Neural cell (in vitro differentiated cells): ENCODE results near the gene HS6ST1. TPM values are rescaled to one million over a fixed set of nuclear protein-coding genes. Genes with fewer than 3 reads are reported as not detected.

Experiments used
- H2AFZ ChIP-seq: fragments of 200-600, 300-800 bp; sonication (generic), shearing (Covaris generic); 2 replicates; pipeline ENCODE4 v1.6.0; 2014; ENCODE audit warnings: low read depth, mild to moderate bottlenecking, antibody characterized with exemption, low read length, moderate library complexity
- H3F3A ChIP-seq: fragments of 200-600 bp; shearing (Covaris generic); 2 replicates; pipeline ENCODE4 v1.6.1; 2016; ENCODE audit warnings: mild to moderate bottlenecking, moderate library complexity, mixed read lengths, antibody characterized with exemption, low read length; ENCODE audit not compliant: insufficient read depth, poor library complexity, severe bottlenecking
- H3K27ac ChIP-seq: fragments of 200-600, 300-800 bp; sonication (generic), shearing (Covaris generic); 2 replicates; pipeline ENCODE4 v1.5.1; 2014; ENCODE audit warnings: mild to moderate bottlenecking, low read length, moderate library complexity
- H3K27me3 ChIP-seq: fragments of 300-800, 200-600 bp; sonication (generic), shearing (Covaris generic); 2 replicates; pipeline ENCODE4 v1.6.0; 2014; ENCODE audit warnings: mild to moderate bottlenecking, low read depth, low read length, moderate library complexity; ENCODE audit not compliant: insufficient read depth
- H3K36me3 ChIP-seq: fragments of 300-800, 200-600 bp; sonication (generic), shearing (Covaris generic); 2 replicates; pipeline ENCODE4 v1.5.1; 2014; ENCODE audit warnings: mild to moderate bottlenecking, antibody characterized with exemption, low read length, moderate library complexity; ENCODE audit not compliant: insufficient read depth
- H3K4me2 ChIP-seq: fragments of 300-800, 200-600 bp; sonication (generic), shearing (Covaris generic); 2 replicates; pipeline ENCODE4 v1.6.0; 2014; ENCODE audit warnings: mild to moderate bottlenecking, low read length
- H3K4me3 ChIP-seq: fragments of 300-800, 200-600 bp; sonication (generic), shearing (Covaris generic); 2 replicates; pipeline ENCODE4 v1.5.1; 2014; ENCODE audit warnings: mild to moderate bottlenecking, low read length, moderate library complexity
- H3K79me2 ChIP-seq: fragments of 200-600 bp; shearing (Covaris generic); replicated peaks from 2 replicates; pipeline ENCODE4 v1.6.0; 2014; ENCODE audit warnings: mild to moderate bottlenecking, low read length, moderate library complexity; ENCODE audit not compliant: insufficient read depth
- H3K9ac ChIP-seq: fragments of 300-800, 200-600 bp; sonication (generic), shearing (Covaris generic); 2 replicates; pipeline ENCODE4 v1.6.1; 2016; ENCODE audit warnings: mild to moderate bottlenecking, low read length, mixed read lengths
- H3K9me2 ChIP-seq: fragments of 200-600 bp; shearing (Covaris generic); 2 replicates; pipeline ENCODE4 v1.6.1; 2016; ENCODE audit warnings: mild to moderate bottlenecking, low read length, mixed read lengths; ENCODE audit not compliant: insufficient read depth
- H3K9me3 ChIP-seq: fragments of 200-600, 300-800 bp; sonication (generic), shearing (Covaris generic); 2 replicates; pipeline ENCODE4 v1.6.1; 2016; ENCODE audit warnings: mild to moderate bottlenecking, mixed run types, low read length, moderate library complexity, mixed read lengths
- H4K20me1 ChIP-seq: fragments of 200-600 bp; shearing (Covaris generic); 2 replicates; pipeline ENCODE4 v1.6.1; 2016; ENCODE audit warnings: mild to moderate bottlenecking, mixed run types; ENCODE audit not compliant: insufficient read depth
- EP300 ChIP-seq: fragments of 450-650 bp; conservative IDR thresholded peaks from 2 replicates; pipeline ENCODE4 v1.6.1; 2014; ENCODE audit warnings: antibody characterized with exemption, mild to moderate bottlenecking, moderate library complexity; ENCODE audit not compliant: poor library complexity, severe bottlenecking
- EZH2 ChIP-seq: fragments of 200-600, 300-800 bp; shearing (Covaris generic), sonication (generic); IDR thresholded peaks from 2 replicates; pipeline ENCODE4 v1.6.1; 2014; ENCODE audit warnings: antibody characterized with exemption, low read length, borderline replicate concordance, mild to moderate bottlenecking; ENCODE audit not compliant: insufficient read depth, poor library complexity, severe bottlenecking
- MXI1 ChIP-seq: fragments of 450-650 bp; conservative IDR thresholded peaks from 2 replicates; pipeline ENCODE4 v1.6.1; 2014; ENCODE audit warnings: antibody characterized with exemption, mild to moderate bottlenecking; ENCODE audit not compliant: poor library complexity, severe bottlenecking
- POLR2AphosphoS5 ChIP-seq: IDR thresholded peaks from 2 replicates; pipeline ENCODE4 v1.6.1; 2012
- RAD21 ChIP-seq: fragments of 450-650 bp; conservative IDR thresholded peaks from 2 replicates; pipeline ENCODE4 v1.6.1; 2014; ENCODE audit warnings: antibody characterized with exemption, mild to moderate bottlenecking, moderate library complexity
- SMC3 ChIP-seq: fragments of 450-650 bp; conservative IDR thresholded peaks from 2 replicates; pipeline ENCODE4 v1.6.1; 2014; ENCODE audit warnings: antibody characterized with exemption, mild to moderate bottlenecking, moderate library complexity; ENCODE audit not compliant: poor library complexity
- TAF1 ChIP-seq: IDR thresholded peaks from 2 replicates; pipeline ENCODE4 v1.6.1; 2012; ENCODE audit warnings: low read depth
- polyA plus RNA-seq: library from polyadenylated mRNA; depleted of rRNA; stranded (reverse); fragments of >200 nt; gene quantifications from 2 replicates; pipeline ENCODE4 v1.2.3, GENCODE V29; 2014
- TF ChIP-seq, protein P1 (sequence below): IDR thresholded peaks from 2 replicates; pipeline ENCODE4 v1.6.1; 2012; ENCODE audit warnings: borderline replicate concordance
- TF ChIP-seq, protein P2 (sequence below): fragments of 450-650 bp; IDR thresholded peaks from 2 replicates; pipeline ENCODE4 v1.5.1; 2014; ENCODE audit warnings: antibody characterized with exemption, mild to moderate bottlenecking, moderate library complexity; ENCODE audit not compliant: poor library complexity, severe bottlenecking

Gene HS6ST1
- polyA plus RNA-seq, 1 donor from 2014 or later, result 44.1 TPM

DNA sequence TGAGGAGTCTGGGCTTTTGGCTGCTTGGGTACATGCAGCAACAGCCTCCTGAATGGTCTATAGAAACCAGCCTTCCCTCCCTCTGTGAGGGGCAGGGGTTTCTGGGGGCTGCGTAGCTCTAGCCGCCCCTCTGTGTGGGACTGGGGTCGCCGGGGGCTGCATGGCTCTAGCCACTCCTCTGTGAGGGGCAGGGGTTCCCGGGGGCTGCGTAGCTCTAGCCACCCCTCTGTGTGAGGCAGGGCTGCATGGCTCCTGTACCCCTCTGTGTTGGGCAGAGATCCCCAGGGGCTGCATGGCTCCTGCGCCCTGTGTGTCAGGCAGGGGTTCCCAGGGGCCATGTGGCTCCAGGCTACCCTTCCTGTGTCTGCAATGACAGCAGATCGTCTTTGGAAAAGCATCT is 17.6 kb downstream of the HS6ST1 start:
- Histone ChIP-seq H3K36me3 (no peaks in the 10 kb centered on the region), H4K20me1 (no peaks in the 10 kb centered on the region), H3K27ac (no peak overlapping the region), H3K27me3 (no peaks in the 10 kb centered on the region), H3K79me2 (peaks cover 63% of the 10 kb centered on the region), H3K9me2 (no peaks in the 10 kb centered on the region), H3K4me2 (no peak overlapping the region), H3F3A (no peaks in the 10 kb centered on the region), H3K9me3 (no peaks in the 10 kb centered on the region), H3K9ac (no peak overlapping the region), H3K4me3 (no peak overlapping the region), H2AFZ (no peak overlapping the region)
- TF ChIP-seq, protein P1, sequence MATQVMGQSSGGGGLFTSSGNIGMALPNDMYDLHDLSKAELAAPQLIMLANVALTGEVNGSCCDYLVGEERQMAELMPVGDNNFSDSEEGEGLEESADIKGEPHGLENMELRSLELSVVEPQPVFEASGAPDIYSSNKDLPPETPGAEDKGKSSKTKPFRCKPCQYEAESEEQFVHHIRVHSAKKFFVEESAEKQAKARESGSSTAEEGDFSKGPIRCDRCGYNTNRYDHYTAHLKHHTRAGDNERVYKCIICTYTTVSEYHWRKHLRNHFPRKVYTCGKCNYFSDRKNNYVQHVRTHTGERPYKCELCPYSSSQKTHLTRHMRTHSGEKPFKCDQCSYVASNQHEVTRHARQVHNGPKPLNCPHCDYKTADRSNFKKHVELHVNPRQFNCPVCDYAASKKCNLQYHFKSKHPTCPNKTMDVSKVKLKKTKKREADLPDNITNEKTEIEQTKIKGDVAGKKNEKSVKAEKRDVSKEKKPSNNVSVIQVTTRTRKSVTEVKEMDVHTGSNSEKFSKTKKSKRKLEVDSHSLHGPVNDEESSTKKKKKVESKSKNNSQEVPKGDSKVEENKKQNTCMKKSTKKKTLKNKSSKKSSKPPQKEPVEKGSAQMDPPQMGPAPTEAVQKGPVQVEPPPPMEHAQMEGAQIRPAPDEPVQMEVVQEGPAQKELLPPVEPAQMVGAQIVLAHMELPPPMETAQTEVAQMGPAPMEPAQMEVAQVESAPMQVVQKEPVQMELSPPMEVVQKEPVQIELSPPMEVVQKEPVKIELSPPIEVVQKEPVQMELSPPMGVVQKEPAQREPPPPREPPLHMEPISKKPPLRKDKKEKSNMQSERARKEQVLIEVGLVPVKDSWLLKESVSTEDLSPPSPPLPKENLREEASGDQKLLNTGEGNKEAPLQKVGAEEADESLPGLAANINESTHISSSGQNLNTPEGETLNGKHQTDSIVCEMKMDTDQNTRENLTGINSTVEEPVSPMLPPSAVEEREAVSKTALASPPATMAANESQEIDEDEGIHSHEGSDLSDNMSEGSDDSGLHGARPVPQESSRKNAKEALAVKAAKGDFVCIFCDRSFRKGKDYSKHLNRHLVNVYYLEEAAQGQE, result no peak
- TF ChIP-seq MXI1 (no peak), EZH2 (no peak), EP300 (no peak), TAF1 (no peak), RAD21 (no peak), POLR2AphosphoS5 (no peak), SMC3 (no peak)
- TF ChIP-seq, protein P2, sequence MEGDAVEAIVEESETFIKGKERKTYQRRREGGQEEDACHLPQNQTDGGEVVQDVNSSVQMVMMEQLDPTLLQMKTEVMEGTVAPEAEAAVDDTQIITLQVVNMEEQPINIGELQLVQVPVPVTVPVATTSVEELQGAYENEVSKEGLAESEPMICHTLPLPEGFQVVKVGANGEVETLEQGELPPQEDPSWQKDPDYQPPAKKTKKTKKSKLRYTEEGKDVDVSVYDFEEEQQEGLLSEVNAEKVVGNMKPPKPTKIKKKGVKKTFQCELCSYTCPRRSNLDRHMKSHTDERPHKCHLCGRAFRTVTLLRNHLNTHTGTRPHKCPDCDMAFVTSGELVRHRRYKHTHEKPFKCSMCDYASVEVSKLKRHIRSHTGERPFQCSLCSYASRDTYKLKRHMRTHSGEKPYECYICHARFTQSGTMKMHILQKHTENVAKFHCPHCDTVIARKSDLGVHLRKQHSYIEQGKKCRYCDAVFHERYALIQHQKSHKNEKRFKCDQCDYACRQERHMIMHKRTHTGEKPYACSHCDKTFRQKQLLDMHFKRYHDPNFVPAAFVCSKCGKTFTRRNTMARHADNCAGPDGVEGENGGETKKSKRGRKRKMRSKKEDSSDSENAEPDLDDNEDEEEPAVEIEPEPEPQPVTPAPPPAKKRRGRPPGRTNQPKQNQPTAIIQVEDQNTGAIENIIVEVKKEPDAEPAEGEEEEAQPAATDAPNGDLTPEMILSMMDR, result no peak

DNA sequence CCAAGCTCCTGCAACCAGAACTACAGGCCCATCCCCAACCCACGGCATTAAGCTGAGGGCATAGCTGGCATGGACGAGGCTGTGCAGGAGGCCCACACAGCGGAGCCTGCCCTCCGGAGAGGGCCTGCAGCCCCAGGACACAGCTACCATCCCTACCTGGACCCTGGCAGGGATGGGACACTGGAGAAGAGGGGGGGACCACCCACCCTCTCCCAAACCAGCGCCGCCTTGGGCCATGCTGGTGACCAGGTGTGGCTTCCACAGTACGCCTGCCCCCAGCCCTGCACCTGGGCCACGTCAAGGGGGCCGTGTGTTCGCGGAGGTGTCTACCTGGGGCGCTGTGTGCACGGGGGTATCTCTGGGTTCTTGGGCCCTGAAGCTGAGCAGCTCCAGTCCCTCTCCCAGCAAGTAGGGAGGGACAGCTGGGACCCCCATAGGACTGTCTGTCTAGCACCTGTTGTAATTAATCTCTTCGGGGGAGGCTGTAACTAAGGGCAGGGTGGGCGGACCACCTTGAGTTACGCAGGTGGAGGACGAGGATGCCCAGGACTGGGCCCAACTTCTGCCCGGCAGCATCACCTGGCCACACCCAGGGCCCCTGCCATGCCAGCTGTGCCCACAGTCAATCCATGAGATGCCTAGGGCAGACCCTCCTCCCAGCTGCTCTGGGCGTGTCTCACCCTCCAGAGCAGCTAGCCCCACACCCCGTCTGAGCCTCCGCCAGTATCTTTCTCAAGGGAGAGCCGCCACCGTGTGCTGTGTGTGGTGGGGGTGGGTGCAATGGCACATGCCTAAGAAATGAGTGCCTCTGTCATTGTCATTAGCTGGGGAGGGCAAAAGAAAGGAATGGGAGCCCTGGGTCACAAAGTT is 18.3 kb downstream of the HS6ST1 start:
- H4K20me1 ChIP-seq, result no peaks in the 10 kb centered on the region
- no peaks in the 10 kb centered on the region for H3F3A ChIP-seq
- H3K36me3 ChIP-seq, result no peaks in the 10 kb centered on the region
- H3K4me3 ChIP-seq, result no peak overlapping the region
- no peak overlapping the region for H2AFZ ChIP-seq
- no peaks in the 10 kb centered on the region for H3K9me2 ChIP-seq
- H3K79me2 ChIP-seq, result peaks cover 57% of the 10 kb centered on the region
- no peak for TF ChIP-seq POLR2AphosphoS5
- H3K9me3 ChIP-seq, result no peaks in the 10 kb centered on the region
- H3K9ac ChIP-seq, result no peak overlapping the region
- H3K27ac ChIP-seq, result no peak overlapping the region
- no peaks in the 10 kb centered on the region for H3K27me3 ChIP-seq
- no peak overlapping the region for H3K4me2 ChIP-seq
